Rectal smooth muscle tissue (tissue), 1 donor: ENCODE results near the gene CEP89.
"Not testable (repeated sequence)": the region's sequence is repeated elsewhere in the genome, so short reads cannot be mapped to it uniquely, and the experiment has no call there.

Experiments
- H3K27ac ChIP-seq: one replicate; pipeline ENCODE4 v1.7.0; 2013; ENCODE audit warnings: low read depth, low read length, inconsistent platforms
- H3K27me3 ChIP-seq: one replicate; pipeline ENCODE4 v1.7.0; 2013; ENCODE audit warnings: low read length; ENCODE audit not compliant: control insufficient read depth, insufficient read depth
- H3K36me3 ChIP-seq: one replicate; pipeline ENCODE4 v1.7.0; 2013; ENCODE audit warnings: low read length; ENCODE audit not compliant: control insufficient read depth, insufficient read depth
- H3K4me1 ChIP-seq: one replicate; pipeline ENCODE4 v1.7.0; 2013; ENCODE audit warnings: low read length; ENCODE audit not compliant: control insufficient read depth, insufficient read depth
- H3K4me3 ChIP-seq: one replicate; pipeline ENCODE4 v1.7.0; 2013; ENCODE audit warnings: low read length
- H3K9ac ChIP-seq: one replicate; pipeline ENCODE4 v1.7.0; 2013; ENCODE audit warnings: low read length

The CEP89 gene

DNA sequence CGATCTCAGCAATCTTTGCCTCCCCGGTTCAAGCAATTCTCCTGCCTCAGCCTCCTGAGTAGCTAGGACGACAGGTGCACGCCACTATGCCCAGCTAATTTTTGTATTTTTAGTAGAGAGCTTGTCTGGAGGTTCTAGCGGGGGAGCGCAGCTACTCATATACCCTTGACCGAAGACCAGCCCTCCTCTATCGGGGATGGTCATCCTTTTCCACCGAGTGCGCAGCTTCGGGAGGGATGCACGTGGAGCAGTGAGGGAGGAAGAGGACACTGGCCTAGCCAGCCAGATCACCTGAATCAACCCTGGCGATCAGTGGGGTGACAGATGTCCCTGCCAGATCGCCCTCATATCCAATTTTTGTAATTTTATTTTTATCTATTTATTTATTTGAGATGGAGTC lies 109.0 kb downstream of the CEP89 start:
- H3K36me3 ChIP-seq, result no peaks in the 10 kb centered on the region
- H3K9ac ChIP-seq, result no peak overlapping the region
- H3K27me3 ChIP-seq, result no peaks in the 10 kb centered on the region
- H3K4me3 ChIP-seq, result no peak overlapping the region
- H3K4me1 ChIP-seq, result no peaks in the 10 kb centered on the region
- H3K27ac ChIP-seq, result no peak overlapping the region

GRCh38 chr19:32862173-32862572 lies 109.6 kb downstream of the CEP89 start:
- Histone ChIP-seq H3K4me3 (no peak overlapping the region), H3K36me3 (no peaks in the 10 kb centered on the region), H3K9ac (no peak overlapping the region)

GRCh38 chr19:32861596-32861995 lies 110.2 kb downstream of the CEP89 start:
- Histone ChIP-seq H3K4me1 (no peaks in the 10 kb centered on the region), H3K27me3 (no peaks in the 10 kb centered on the region), H3K36me3 (no peaks in the 10 kb centered on the region), H3K9ac (no peak overlapping the region), H3K4me3 (no peak overlapping the region), H3K27ac (no peak overlapping the region)

More at GRCh38 chr19:32862173-32862572, 109.6 kb downstream of the CEP89 start:
- no peak overlapping the region for H3K27ac ChIP-seq
- no peaks in the 10 kb centered on the region for H3K4me1 ChIP-seq
- H3K27me3 ChIP-seq, result no peaks in the 10 kb centered on the region

DNA sequence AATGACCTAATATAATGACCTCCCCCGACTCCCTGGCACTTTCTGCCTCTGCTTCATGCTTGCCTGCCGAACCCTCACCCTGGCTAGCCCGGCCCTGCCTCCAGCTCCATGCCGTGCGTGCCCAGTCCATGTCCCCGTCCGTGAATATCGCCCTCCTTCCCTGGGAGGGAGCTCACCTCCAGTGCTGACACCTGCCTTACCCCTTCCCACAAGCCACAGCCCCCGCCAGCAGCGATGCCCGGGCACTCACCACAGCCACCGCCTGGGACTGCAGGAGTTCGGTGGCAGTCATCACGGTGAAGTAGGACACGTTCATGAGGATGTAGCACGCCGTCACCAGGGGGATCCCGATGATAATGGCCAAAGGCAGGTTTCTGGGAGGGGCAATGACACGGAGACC lies 112.2 kb downstream of the CEP89 start:
- no peak overlapping the region for H3K4me3 ChIP-seq
- H3K9ac ChIP-seq, result no peak overlapping the region
- H3K27ac ChIP-seq, result no peak overlapping the region
- H3K4me1 ChIP-seq, result no peaks in the 10 kb centered on the region
- no peaks in the 10 kb centered on the region for H3K36me3 ChIP-seq
- H3K27me3 ChIP-seq, result no peaks in the 10 kb centered on the region

GRCh38 chr19:32858559-32858958 lies 113.2 kb downstream of the CEP89 start:
- H3K9ac ChIP-seq, result no peak overlapping the region
- no peak overlapping the region for H3K4me3 ChIP-seq
- no peak overlapping the region for H3K27ac ChIP-seq
- H3K27me3 ChIP-seq, result no peaks in the 10 kb centered on the region
- no peaks in the 10 kb centered on the region for H3K4me1 ChIP-seq
- H3K36me3 ChIP-seq, result no peaks in the 10 kb centered on the region

GRCh38 chr19:32858155-32858554 lies 113.6 kb downstream of the CEP89 start:
- Histone ChIP-seq H3K4me1 (no peaks in the 10 kb centered on the region), H3K27me3 (no peaks in the 10 kb centered on the region), H3K4me3 (no peak overlapping the region), H3K36me3 (no peaks in the 10 kb centered on the region), H3K27ac (no peak overlapping the region), H3K9ac (no peak overlapping the region)

DNA sequence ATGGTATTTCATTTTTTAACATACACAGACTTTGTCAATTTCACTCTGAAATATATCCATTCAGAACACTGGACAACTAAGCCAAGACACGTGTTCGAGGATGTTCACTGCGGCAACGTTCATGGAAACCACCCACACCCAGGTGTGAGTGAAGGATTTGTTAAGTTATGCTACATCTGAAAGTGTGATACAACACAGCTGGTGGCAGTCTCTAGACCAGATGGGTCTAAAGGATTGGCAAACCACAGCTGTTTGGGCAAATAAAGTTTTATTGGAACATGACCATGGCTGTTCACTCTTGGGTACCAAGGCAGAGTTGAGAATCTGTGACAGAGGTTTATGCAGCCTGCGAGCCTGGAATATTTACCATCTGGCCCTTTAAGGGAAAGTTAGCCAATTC lies 114.2 kb downstream of the CEP89 start:
- H3K27me3 ChIP-seq, result no peaks in the 10 kb centered on the region
- H3K4me1 ChIP-seq, result no peaks in the 10 kb centered on the region
- H3K36me3 ChIP-seq, result no peaks in the 10 kb centered on the region
- H3K9ac ChIP-seq, result no peak overlapping the region
- H3K27ac ChIP-seq, result no peak overlapping the region
- no peak overlapping the region for H3K4me3 ChIP-seq

- not testable (repeated sequence) for H3K4me1 ChIP-seq, H3K4me3 ChIP-seq, H3K36me3 ChIP-seq, H3K9ac ChIP-seq, H3K27me3 ChIP-seq, H3K27ac ChIP-seq
Measured at GRCh38 chr19:32856818-32857217, 114.9 kb downstream of the CEP89 start.

DNA sequence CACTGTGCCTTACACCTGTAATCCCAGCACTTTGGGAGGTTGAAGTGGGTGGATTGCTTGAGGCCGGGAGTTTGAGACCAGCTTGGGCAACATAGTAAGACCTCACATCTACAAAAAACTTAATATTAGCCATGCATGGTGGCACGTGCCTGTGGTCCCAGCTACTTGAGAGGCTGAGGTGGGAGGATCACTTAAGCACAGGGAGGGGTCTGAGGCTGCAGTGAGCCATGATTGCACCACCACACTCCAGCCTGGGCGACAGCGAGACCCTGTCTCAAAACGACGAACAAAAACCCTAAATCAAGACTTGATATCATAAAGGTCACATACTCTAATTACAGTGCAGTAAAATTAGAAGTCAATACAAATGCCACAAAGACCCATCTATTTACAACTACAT lies 119.5 kb downstream of the CEP89 start:
- H3K27ac ChIP-seq, result no peak overlapping the region
- no peaks in the 10 kb centered on the region for H3K27me3 ChIP-seq
- no peaks in the 10 kb centered on the region for H3K36me3 ChIP-seq
- no peak overlapping the region for H3K9ac ChIP-seq
- no peak overlapping the region for H3K4me3 ChIP-seq
- H3K4me1 ChIP-seq, result no peaks in the 10 kb centered on the region

- H3K4me3 ChIP-seq, H3K27me3 ChIP-seq, H3K9ac ChIP-seq, H3K27ac ChIP-seq, H3K36me3 ChIP-seq, H3K4me1 ChIP-seq: not testable (repeated sequence)
Measured at GRCh38 chr19:32848035-32848434, 123.7 kb downstream of the CEP89 start.

- Histone ChIP-seq H3K27me3 (no peaks in the 10 kb centered on the region), H3K36me3 (peaks cover 3% of the 10 kb centered on the region), H3K27ac (no peak overlapping the region), H3K4me3 (no peak overlapping the region), H3K4me1 (no peaks in the 10 kb centered on the region), H3K9ac (no peak overlapping the region)
Measured at GRCh38 chr19:32843716-32844245, 128.0 kb downstream of the CEP89 start.

GRCh38 chr19:32842061-32842460 lies 129.7 kb downstream of the CEP89 start:
- Histone ChIP-seq H3K4me3 (no peak overlapping the region), H3K4me1 (no peaks in the 10 kb centered on the region), H3K27me3 (no peaks in the 10 kb centered on the region), H3K27ac (no peak overlapping the region), H3K9ac (no peak overlapping the region), H3K36me3 (peaks cover 3% of the 10 kb centered on the region)

- Histone ChIP-seq H3K27me3 (no peaks in the 10 kb centered on the region), H3K4me3 (no peak overlapping the region), H3K36me3 (peaks cover 3% of the 10 kb centered on the region), H3K9ac (no peak overlapping the region), H3K27ac (no peak overlapping the region), H3K4me1 (no peaks in the 10 kb centered on the region)
Measured at GRCh38 chr19:32837531-32837930, 134.2 kb downstream of the CEP89 start.
